ENCODE results near the gene EMSY. TPM values are rescaled to one million over a fixed set of nuclear protein-coding genes. Genes with fewer than 3 reads are reported as not detected.

EMSY gene
- polyA plus RNA-seq, 1 donor (not counting 4 experiments of a cell fraction or from before 2014, with no cell fraction given) = 11.3 TPM

DNA sequence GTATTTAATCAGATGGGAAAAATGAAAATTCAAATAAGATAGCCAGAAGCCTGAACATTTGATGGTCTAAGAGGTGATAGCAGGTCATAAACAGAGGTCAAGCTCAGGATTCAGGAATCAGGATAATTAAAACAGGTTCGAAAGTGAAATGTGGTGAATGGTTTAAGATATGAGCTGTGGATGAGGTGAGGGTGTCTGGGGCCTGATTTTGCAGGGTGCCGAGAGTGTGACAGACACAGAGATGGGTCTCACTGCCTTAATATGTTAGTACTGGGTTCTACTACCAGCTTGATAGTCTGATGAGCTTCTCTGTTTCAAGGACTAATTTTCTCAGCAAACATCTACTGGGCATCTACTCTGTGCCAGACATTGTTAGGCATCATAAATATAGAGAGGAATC lies 19.9 kb upstream of the EMSY start:
- no peak for FAIRE-seq
- TF ChIP-seq, protein P1, sequence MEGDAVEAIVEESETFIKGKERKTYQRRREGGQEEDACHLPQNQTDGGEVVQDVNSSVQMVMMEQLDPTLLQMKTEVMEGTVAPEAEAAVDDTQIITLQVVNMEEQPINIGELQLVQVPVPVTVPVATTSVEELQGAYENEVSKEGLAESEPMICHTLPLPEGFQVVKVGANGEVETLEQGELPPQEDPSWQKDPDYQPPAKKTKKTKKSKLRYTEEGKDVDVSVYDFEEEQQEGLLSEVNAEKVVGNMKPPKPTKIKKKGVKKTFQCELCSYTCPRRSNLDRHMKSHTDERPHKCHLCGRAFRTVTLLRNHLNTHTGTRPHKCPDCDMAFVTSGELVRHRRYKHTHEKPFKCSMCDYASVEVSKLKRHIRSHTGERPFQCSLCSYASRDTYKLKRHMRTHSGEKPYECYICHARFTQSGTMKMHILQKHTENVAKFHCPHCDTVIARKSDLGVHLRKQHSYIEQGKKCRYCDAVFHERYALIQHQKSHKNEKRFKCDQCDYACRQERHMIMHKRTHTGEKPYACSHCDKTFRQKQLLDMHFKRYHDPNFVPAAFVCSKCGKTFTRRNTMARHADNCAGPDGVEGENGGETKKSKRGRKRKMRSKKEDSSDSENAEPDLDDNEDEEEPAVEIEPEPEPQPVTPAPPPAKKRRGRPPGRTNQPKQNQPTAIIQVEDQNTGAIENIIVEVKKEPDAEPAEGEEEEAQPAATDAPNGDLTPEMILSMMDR (optimal IDR thresholded peaks at IDR 0.05 in 1 of 3, IDR thresholded peaks at IDR 0.05 in 1 of 3, conservative IDR thresholded peaks at IDR 0.05 in 1 of 3; ENCODE audit: extremely low read depth in 1 of 3, insufficient read depth in 2 of 3, low read length in 3 of 3) = no peak
- TF ChIP-seq EZH2 (IDR thresholded peaks at IDR 0.05; ENCODE audit: low read length) = no peak
- Histone ChIP-seq H3K9me3 (ENCODE audit: control insufficient read depth, low read depth, low read length) (no peaks in the 10 kb centered on the region), H3K4me3 (ENCODE audit: control insufficient read depth in 2 of 3, extremely low read depth in 1 of 3, insufficient read depth in 2 of 3, low read depth in 1 of 3, low read length in 3 of 3) (no peak overlapping the region), H3K4me1 (ENCODE audit: control insufficient read depth, extremely low read depth, insufficient read depth, low read length) (no peaks in the 10 kb centered on the region), H4K20me1 (ENCODE audit: control insufficient read depth, extremely low read depth, insufficient read depth, low read length) (no peaks in the 10 kb centered on the region), H3K9me1 (ENCODE audit: control insufficient read depth, extremely low read depth, insufficient read depth, low read length) (no peaks in the 10 kb centered on the region), H2AFZ (ENCODE audit: control insufficient read depth, low read length) (no peak overlapping the region), H3K4me2 (ENCODE audit: control insufficient read depth, extremely low read depth, insufficient read depth, low read depth, low read length) (no peak overlapping the region), H3K79me2 (ENCODE audit: control insufficient read depth, insufficient read depth, low read length) (no peaks in the 10 kb centered on the region), H3K9ac (ENCODE audit: control insufficient read depth, extremely low read depth, insufficient read depth, low read length) (no peak overlapping the region), H3K36me3 (ENCODE audit: control insufficient read depth in 2 of 2, extremely low read depth in 1 of 2, insufficient read depth in 2 of 2, low read length in 2 of 2) (no peaks in the 10 kb centered on the region), H3K27ac (ENCODE audit: control insufficient read depth, insufficient read depth, low read length) (no peak overlapping the region), H3K27me3 (ENCODE audit: control insufficient read depth, extremely low read depth, insufficient read depth, low read length) (no peaks in the 10 kb centered on the region)
- no peak for DNase-seq (ENCODE audit: low read depth, low spot score)
- dilution Hi-C loops (cut with MboI; ENCODE audit: extremely low pct_ligation_motif_present, low sequenced_read_pairs) = no loop called here

GRCh38 chr11:76426660-76427059 lies 18.2 kb upstream of the EMSY start:
- Histone ChIP-seq H3K27ac (ENCODE audit: control insufficient read depth, insufficient read depth, low read length) (no peak overlapping the region), H2AFZ (ENCODE audit: control insufficient read depth, low read length) (no peak overlapping the region), H3K27me3 (ENCODE audit: control insufficient read depth, extremely low read depth, insufficient read depth, low read length) (no peaks in the 10 kb centered on the region), H3K9me3 (ENCODE audit: control insufficient read depth, low read depth, low read length) (no peaks in the 10 kb centered on the region), H3K4me2 (ENCODE audit: control insufficient read depth, extremely low read depth, insufficient read depth, low read depth, low read length) (no peak overlapping the region), H4K20me1 (ENCODE audit: control insufficient read depth, extremely low read depth, insufficient read depth, low read length) (no peaks in the 10 kb centered on the region), H3K9me1 (ENCODE audit: control insufficient read depth, extremely low read depth, insufficient read depth, low read length) (no peaks in the 10 kb centered on the region), H3K4me1 (ENCODE audit: control insufficient read depth, extremely low read depth, insufficient read depth, low read length) (no peaks in the 10 kb centered on the region), H3K79me2 (ENCODE audit: control insufficient read depth, insufficient read depth, low read length) (no peaks in the 10 kb centered on the region), H3K4me3 (ENCODE audit: control insufficient read depth in 2 of 3, extremely low read depth in 1 of 3, insufficient read depth in 2 of 3, low read depth in 1 of 3, low read length in 3 of 3) (no peak overlapping the region), H3K9ac (ENCODE audit: control insufficient read depth, extremely low read depth, insufficient read depth, low read length) (no peak overlapping the region), H3K36me3 (ENCODE audit: control insufficient read depth in 2 of 2, extremely low read depth in 1 of 2, insufficient read depth in 2 of 2, low read length in 2 of 2) (no peaks in the 10 kb centered on the region)
- DNase-seq (ENCODE audit: low read depth, low spot score) (no peak), FAIRE-seq (no peak)
- dilution Hi-C loops (cut with MboI; ENCODE audit: extremely low pct_ligation_motif_present, low sequenced_read_pairs) = no loop called here
- TF ChIP-seq, protein P1 (optimal IDR thresholded peaks at IDR 0.05 in 1 of 3, IDR thresholded peaks at IDR 0.05 in 1 of 3, conservative IDR thresholded peaks at IDR 0.05 in 1 of 3; ENCODE audit: extremely low read depth in 1 of 3, insufficient read depth in 2 of 3, low read length in 3 of 3) = no peak
- TF ChIP-seq EZH2 (IDR thresholded peaks at IDR 0.05; ENCODE audit: low read length) = no peak

Data from keratinocyte (primary cell).